ENCODE measurements around the gene RBMS1.

The RBMS1 gene

DNA sequence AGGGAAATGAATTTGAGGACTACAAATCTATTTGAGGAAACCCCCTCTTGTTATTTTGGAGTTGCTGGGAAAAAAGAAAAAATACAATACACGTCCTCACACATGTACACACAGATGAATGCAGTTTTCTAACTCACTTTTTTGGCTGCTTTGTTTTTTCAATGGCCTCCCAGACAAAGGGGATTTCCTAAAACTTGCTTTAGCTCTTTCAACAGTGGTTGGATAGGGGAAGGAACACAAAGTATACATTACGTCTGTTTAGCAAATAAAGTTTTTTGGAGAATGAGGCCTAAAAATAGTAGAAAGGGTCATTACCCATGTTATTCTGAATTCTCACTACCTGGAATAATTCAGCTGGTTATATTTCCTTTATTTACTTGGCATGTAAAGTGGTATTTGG is 168.2 kb downstream of the RBMS1 start:
- no peak for DNase-seq

DNA sequence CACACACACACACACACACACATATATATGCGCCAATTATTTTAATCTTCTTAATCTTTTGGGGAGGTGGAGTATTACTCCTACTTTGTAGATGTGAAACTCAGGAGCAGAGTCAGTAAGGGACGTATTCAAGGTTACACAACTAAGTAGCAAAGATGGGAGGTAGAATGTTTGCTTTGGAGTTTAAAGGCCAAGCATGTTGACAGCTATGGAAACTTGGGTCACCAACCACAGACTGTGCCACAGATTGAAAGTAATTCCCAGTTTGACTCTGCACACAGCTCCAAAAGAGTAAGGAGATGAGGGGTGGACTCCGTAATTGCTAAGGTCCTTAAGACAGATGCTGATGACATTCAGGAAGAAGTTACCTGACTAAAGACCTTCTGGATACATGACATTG is 168.7 kb downstream of the RBMS1 start:
- no peak for DNase-seq

DNA sequence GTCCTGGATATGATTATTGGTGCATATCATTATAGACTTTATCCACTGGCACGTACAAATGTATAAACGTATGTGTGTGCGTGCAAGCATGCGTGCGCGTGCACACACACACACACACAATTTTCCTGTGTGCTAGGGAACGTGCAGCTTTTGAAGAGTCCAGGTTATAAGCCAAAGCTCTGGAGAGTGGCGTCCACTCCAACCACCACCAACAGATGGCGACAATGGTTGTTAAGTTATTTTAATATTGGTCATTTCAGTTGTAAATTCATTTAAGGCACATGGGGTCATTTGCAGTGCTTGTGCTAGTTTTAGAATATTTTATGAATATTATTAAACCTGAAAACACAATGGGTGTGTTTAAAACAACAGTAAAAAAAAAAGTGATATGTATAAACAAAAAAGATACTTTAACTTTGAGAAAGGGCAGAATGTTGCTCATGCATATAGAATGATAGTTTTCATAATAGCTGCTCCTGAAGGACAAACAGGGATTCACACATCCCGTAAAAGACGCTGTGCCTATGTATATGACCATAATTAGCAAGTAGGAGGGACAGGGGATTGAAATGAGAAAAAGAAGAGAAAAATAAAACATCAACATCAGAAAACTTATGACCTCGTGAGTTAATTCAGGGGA is 169.3 kb downstream of the RBMS1 start:
- DNase-seq, result peak; percentile 59 to 68

DNA sequence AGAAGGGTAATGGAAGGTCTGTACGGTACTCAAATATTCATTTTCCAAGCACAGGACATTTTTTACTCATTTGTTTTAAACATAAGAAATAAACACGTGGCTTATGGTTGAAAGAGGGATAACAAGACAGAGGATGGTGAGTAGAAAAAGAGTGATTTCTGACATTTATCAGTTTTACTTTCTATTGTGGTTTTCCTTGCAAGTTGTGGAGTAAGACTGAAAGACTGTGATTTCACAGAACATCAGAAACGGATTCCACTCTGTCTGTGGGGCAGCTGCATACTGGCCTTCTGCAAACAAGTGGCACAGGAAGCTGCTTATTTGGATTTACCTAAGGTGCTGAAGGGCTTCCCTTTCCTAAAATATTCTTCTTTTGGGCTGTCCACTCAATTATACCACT is 171.3 kb downstream of the RBMS1 start:
- DNase-seq, result peak in 1 of 2 experiments; percentile 34

DNA sequence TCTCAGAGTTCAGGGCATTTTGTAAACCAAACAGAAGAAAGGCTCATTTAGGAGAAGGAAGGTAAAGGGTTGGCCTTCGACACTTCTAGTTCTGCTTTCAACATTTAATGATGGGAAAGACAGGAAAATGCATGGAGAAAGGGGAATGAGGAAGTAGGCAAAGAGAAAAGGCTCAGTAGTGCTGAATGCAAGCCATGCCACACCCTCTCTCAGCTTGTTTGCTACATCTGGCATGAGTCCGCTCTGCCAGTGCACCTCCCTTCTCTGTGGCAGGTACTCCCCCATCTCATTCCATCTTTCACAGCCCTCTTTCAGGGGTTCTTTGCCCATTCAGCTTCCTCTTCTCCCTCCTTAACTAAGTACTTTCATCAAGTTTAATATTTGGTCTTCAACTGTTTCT is 172.6 kb downstream of the RBMS1 start:
- no peak for DNase-seq

DNA sequence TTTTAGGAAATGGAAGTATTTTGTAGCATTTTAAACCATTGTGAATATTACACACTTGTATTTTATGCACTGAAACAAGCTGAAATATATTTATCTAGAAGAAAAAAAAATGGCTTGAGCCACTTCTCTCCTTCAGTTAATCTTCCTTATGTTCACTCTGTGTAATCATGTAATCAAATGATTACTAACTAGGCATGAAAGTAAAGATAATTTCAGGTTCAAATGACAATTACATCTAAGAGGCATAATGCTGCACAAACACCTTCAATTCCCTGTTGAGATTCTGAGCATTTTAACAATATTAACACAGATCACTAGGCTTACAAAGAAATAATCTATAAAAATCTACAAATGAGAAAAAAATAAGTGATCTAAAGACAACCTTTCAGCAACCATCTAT is 173.9 kb downstream of the RBMS1 start:
- DNase-seq, result no peak

DNA sequence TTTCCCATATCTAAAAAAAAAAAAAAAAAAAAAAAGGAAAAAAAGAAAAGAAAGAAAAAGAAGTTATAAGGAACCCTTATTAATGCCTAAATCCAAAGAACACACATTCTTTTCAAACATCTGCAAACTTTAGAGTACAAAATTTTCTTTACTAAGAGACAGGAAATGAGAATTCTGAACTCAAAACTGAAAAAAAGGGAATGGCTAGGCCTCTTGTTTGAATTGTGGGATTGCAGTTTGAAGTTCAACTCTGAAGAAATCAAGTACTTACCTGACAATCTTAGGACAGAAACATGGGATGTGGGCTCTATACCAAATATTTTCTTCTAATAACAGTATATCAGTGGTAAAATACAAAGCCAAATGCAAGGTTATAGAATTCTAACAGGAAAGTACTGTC is 175.4 kb downstream of the RBMS1 start:
- DNase-seq, result no peak

DNA sequence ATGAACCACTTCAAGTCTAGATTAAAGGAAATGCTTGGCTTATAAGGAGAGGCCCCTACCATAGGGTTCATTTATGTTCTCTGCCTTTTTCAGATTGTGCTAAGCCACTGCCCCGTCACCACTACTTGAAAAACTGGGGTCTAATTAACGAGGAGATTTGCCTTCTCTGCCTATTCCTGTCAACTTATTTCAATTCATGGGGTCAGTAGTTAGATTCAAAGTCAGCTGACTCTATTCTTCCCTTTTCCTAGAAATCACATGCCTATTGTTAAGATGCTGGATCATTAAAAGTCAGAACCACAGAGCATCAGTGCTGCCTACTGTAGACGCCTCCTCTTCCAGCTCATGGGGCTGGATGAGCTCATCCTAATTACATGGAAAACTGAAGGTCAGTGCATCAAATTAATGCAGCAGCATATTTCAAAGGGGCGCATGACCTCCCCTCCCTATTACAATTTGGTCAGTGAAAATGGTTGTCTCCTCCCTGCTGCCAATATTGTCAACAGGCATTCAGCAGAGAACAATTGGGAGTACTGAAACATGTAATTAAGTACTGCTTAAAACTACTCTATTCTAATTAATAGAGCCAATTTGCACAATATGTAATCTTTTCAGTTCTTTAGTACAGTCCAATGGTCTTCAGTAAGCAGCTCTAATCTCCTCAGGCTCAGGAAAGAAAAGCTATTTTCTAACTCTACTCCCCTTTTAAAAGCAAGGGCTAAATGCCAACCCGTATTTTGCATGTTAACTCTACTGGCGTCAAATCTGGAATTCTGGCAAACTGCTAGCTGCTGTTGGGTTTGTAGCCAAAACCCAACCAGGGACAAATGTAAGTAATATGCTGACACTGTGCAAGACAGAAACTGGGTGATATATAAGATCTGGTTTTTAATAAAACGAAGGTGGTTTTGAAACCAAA is 176.2 kb downstream of the RBMS1 start:
- no peak for DNase-seq

DNA sequence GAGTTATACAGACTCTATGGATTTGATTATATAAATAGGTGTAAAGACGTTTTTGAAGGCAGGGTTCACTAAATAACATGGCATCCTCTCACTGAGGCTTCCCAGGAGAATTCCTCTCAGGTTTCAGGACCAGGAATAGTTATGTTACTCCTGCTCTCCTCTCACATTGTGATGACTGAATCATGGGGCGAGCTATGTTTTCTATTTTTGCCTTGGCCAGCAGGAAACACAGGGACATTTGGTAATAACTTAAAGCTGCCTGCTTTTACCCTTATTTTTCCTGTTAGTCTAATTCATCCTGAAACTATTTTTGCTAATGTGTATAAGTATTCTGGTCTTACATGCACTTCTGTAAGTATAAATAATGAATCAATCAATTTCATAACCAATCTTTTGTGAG is 178.3 kb downstream of the RBMS1 start:
- no peak for DNase-seq

DNA sequence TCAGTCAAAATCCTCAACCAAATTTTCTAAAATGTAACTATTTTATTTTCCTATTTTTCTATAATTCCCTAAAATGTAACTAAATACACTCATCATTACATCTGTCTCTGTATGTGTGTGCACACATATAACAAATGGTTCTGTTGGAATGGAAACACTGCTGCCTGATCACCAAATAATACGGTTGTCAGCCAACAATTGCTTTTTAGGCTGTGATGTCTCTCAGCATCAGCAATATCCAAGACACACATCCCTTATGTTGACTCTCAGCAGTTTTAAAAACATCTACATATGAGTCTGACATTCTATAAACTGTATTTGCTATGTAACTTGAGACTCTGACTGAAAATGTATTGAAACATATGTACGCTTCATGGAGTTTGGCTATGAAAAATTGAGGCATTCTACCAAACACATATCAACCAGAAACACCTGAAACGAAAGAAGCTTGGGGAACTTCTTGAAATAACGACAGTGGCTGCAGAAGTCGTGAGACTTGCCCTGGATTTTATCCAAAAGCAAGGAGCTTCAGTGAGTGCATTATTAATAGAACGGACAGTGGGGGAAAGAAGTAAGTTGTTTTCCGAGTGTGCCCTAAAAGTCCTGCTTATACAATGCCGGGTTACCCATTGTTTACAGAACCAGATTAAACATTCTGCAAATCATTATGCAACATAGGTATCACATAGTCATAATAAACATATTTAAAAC is 183.3 kb downstream of the RBMS1 start:
- no peak for DNase-seq

DNA sequence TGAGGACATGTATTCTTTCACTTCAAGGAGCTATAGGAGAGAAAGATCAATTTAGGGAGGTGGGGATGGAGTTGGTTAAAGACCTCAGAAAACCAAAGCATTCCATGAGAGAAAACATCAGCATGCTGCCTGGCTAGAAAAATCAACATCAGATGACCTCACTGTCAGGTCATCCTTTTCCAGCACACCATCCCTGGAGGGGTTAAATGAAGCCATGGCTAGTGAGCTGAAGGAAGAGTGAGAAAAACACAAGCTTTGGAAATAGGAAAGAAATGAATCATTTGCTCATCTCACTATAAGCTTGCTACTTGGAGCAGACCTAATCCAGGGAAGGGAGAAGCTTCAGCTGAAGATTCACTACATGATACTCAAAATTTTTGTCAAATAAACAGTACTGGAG is 184.0 kb downstream of the RBMS1 start:
- no peak for DNase-seq

DNA sequence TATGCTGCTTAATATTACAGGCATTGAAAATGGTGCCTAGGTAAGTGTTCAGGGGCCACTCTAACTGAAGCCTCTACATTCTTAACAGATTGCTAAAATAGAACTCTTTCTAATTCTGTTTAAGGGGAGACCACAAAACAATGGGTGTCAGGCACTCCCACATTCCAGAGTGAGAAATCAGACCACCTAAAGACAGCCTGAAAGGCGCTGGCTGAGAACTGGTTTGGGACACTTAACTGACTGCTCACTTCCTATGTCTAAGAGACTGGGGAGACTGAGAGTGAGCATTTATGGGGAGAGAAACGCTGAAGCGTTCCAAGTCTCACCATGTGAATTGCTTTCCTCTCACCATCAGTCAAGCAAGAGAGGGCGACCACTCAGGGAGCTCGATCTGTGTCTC is 184.7 kb downstream of the RBMS1 start:
- DNase-seq, result no peak

DNA sequence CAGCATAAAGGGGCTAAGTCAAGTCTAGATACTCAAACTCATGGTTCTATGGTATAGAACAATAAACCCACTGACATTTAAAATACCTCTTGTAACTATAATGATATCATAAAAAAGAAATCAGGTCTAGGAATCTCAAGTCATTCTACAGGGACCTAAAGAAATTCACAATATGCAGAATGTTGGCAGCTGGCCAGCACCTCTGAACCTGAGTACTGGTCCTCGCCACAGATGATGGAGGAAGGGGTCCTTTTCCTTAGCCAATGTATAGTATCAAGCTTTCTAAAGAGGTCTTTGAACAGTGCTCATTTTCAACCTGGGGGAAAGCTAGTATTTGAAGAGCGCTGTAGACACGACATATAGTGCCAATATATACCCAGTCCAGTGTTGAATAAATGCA is 185.1 kb downstream of the RBMS1 start:
- DNase-seq, result no peak

DNA sequence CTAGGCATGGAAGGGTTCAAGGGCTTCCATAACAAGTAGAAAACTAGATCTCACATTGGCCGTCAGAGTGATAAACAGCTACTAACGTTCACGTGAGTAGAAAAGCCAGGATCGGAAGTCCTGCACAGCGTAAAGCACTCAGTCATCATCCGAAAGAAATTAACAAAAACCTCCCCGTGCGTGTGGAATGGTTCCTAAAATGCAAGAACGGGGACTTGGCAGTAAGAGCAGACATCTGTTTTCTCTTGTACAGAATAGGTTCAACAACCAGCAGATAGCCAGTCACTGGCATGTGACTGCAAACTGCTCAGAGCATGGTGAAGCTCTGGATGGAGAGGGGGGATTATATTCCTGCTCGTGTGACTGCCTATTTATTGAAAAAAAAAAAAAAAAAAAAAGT is 186.6 kb downstream of the RBMS1 start:
- DNase-seq, result no peak

DNA sequence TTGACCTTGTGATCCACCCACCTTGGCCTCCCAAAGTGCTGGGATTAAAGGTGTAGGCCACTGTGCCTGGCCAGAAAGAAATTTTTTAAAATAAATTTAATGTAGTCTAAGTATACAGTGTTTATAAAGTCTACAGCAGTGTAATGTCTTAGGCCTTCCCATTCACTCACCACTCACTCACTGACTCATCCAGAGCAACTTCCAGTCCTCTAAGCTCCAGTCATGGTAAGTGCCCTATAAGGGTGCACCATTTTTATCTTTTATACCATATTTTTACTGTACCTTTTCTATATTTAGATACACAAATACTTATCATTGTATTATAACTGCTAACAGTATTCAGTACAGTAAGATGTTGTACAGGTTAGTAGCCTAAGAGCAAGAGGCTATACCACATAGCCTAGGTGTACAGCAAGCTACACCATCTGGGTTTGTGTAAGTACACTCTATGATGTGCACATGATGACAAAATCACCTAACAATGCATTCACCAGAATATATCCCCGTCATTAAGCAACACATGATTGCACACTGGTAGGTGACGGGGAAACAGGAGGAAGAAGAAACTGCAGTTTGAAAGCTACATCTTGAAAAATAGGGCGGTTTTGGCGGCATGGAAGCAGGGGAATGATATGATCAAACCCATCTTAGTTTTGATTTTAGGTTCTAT is 188.4 kb downstream of the RBMS1 start:
- DNase-seq, result no peak

DNA sequence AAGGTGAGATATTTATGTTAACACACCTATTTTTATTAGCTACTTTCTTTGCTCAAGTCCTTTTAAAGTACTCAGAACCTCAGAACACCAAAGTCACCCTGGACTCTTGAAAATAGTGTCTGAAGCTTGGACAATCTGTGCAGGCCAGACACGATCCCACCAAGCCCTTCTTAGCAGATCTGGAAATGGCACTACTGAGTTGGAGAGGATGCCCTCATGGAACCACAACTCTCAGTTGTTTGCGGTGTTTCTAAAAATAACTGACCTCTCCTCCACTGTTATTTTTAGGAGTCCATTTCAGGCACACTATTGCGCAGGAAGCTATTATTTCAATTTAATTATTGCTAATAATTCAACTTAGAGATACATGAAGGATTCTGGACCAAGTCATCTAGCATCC is 190.1 kb downstream of the RBMS1 start:
- DNase-seq, result no peak

DNA sequence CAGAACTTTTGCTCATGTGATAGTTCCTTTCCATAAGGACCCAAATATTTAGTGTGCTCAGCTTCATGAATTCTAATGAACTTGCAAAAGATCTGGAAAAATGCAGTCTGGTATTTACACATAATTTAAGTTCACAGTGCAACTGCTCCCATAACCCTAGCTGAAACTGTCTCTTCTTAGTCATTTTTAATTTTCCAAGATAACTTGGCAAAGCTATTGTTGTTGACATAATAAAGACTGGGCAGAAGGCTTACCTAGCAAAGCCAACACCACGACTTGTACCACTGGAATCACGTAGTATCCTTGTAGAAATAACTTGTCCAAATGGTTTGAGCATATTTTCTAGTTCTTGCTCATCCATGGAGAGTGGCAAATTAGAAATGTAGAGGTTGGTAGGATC is 190.5 kb downstream of the RBMS1 start:
- no peak for DNase-seq

DNA sequence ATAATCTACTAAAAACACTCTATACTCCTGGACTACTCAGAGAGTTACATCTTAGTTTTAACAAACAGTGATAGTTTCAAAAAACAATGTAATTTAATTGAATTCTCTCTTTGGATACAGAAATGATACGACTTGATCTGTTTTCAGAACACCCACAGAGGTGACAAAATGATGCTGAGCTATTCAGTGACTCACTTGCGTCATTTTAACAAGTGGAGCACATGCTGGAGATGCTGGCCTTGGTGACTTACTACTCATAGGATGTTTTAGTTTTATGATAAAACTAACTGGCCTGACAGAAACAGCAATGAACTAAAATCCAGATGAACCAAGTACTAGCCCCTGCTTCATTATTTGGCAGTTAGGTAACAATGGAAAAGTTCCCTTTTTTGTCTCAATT is 192.2 kb downstream of the RBMS1 start:
- peak in 1 of 2 experiments; percentile 27 for DNase-seq

DNA sequence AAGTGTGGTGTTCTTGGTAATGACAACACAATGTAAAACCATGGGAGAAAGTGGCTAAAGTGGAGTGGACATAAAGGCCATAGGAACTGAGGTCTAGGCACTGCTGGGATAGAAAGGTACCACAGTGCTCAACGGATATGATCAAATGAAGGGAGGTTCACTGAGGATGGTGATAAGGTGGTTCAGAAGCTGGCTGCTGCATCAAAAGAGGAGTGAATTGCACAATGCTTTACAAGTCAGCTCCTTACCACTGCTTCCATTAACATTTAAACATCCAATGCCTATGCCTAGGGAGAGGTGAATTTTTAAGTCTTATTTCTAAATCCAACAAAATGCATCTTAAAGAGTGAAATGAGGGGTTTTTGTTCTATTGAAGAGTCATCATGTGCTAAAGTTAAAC is 193.4 kb downstream of the RBMS1 start:
- DNase-seq, result no peak

DNA sequence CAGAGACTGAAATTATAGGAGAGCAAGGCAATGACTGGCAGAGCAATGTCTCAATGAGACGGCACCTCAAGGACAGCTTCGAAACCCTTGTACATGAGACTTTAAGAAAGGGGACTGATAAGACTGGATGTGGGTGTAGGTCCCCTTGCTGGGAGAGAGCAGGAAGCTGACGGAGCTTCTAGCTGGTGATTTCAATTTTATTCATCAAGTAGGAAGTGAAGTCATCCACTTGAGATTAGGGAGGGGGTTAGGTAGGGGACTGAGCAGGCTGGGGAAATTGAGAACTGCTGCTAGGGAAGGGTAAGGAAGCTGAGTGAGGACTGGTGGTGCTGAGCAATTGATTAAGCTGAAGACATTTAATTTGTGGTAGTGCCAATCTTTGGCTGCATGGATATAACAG is 194.1 kb downstream of the RBMS1 start:
- peak in 1 of 2 experiments; percentile 17 for DNase-seq

DNA sequence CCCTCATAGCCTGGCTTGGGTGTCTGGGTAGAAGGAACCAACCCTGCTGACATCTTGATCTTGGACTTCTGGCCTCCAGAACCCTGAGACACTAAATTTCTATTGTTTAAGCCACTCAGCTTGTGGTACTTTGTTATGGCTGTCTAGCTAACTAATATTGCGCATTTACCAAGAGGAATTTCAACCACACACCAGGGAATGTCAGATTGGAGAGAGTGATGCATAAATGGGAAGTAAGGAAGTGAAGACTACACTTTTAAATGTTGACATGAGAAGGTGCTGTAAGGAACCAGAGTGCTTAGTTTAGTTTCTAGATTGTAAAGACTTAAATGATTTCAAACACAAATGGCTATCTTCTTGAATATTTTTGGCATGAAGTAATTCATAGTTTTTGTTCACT is 194.6 kb downstream of the RBMS1 start:
- DNase-seq, result no peak

DNA sequence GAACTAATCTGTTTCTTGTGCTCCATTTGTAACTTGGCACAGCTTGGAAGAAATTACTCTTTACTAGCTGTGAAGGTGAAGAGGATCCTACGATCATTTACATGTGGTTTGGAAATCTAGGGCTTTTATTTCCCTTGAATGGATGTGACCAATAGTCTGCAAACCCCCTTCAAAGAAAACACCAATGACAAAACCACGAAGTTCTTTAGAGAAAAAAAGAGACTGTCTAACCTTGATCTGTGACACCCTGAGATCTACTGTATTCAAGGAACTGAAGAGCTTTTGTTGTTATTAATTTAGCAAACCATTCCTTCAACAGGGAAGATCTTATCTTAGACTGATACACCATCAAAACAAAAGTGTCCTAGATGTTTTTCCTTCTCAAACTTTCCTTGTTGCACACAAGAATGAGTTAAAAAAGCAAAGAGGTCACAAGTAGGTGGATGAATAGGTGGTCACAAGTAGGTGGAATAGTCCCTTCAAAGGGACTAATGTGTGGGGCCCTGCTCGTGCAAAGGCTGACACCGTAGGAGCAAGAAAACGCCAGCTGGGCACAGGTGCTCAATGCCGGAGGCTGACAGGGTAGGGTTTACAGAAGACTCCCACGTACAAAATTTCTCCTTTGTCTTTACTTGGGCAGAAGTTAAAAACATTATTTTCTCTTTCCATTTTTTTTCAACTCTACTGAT is 197.9 kb downstream of the RBMS1 start:
- DNase-seq, result no peak

DNA sequence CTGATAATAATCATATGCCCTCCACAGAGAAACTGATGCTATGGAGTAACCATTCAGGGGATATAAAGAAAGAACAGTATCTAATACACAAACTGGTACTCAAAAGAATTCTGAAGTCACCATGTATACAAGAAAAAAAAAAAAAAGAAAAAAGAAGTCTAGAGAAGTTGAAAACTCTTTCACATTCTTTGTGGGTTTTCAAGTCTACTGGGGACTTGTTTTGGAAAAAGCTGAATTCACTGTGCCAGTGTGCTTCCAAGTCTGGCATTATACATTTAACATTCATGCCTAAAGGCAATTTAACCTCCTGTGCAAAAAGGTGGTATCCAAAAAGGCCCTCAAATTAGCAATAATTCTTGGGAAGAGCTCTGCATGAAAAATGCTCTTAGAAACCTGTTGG is 198.7 kb downstream of the RBMS1 start:
- DNase-seq, result no peak
